ENCODE results near the gene MRPL9. TPM values are rescaled to one million over a fixed set of nuclear protein-coding genes. Genes with fewer than 3 reads are reported as not detected.
A peak's percentile ranks its signal among the peaks of the same experiment; 100 is the strongest.
"Not testable (repeated sequence)": the region's sequence is repeated elsewhere in the genome, so short reads cannot be mapped to it uniquely, and the experiment has no call there.

MRPL9 gene
- total RNA-seq, 1 donor from 2014 or later, result 51.2 TPM

DNA sequence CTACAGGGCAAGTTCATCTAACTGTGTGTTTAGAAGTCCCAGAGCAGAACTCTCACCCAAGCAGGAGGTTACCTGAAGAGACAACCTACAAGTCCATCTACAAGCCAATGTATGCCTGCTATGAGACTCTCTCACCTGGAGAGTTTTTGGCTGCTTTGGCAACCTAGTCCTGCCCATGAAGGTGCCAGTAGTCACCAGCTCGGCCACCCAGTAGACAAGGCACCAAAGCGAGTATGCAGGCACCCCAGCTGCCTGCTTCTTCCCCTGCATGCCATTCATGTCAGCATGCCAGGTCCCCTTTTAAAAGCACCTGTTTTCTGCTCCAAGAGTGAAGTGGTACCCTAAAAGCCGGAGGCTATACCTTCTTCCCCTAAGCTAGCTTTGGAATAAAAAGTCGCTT, 21.8 kb downstream of the MRPL9 start:
- ATAC-seq, result no peak
- no peak for DNase-seq (ENCODE audit: missing footprints)
- intact Hi-C loops (cut with DNase I), result no loop called here

- intact Hi-C loops (cut with DNase I), result loop anchor here (10.0 kb wide), 1 partner anchor 295 kb away; no protein-coding TSS in a partner anchor
- ATAC-seq (no peak), DNase-seq (ENCODE audit: missing footprints) (no peak)
Measured at GRCh38 chr1:151739590-151740355, 23.5 kb downstream of the MRPL9 start.

DNA sequence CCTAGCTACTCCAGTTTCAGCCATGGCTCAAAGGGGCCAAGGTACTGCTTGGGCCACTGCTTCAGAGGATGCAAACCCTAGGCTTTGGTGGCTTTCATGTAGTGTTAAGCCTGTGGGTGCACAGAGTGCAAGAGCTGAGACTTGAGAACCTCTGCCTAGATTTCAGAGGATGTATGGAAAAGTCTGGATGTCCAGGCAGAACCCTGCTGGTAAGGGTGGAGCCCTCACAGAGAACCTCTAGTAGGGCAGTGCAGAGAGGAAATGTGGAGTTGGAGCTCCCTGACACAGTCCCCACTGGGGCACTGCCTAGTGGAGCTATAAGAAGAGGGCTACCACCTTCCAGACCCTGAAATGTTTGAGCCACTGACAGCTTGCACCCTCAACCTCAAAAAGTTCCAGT, 25.8 kb downstream of the MRPL9 start:
- intact Hi-C loops (cut with DNase I), result loop anchor here (10.0 kb wide), 1 partner anchor 293 kb away; no protein-coding TSS in a partner anchor
- DNase-seq (ENCODE audit: missing footprints) (no peak), ATAC-seq (no peak)

DNA sequence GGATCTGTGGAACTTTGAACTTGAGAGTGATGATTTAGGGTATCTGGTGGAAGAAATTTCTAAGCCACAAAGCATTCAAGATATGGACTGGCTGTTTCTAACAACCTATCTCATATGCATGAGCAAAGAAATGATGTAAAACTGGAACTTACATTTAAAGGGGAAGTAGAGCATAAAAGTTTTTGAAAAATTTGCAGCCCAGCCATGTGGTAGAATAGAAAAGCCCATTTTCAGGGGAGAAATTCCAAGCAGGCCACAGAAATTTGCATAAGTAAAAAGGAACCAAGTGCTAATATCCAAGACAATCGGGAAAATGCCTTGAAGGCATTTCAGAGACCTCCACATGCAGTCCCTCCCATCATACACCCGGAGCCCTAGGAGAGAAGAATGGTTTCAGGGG, 26.3 kb downstream of the MRPL9 start:
- intact Hi-C loops (cut with DNase I), result loop anchor here (10.0 kb wide), 1 partner anchor 292 kb away; no protein-coding TSS in a partner anchor
- ATAC-seq (no peak), DNase-seq (ENCODE audit: missing footprints) (no peak)

GRCh38 chr1:151733995-151734394, 29.3 kb downstream of the MRPL9 start:
- ATAC-seq; DNase-seq (ENCODE audit: missing footprints): not testable (repeated sequence)
- intact Hi-C loops (cut with DNase I), result loop anchor here (2.0 to 10.0 kb wide), 4 partner anchors 41 to 289 kb away; no protein-coding TSS in a partner anchor

DNA sequence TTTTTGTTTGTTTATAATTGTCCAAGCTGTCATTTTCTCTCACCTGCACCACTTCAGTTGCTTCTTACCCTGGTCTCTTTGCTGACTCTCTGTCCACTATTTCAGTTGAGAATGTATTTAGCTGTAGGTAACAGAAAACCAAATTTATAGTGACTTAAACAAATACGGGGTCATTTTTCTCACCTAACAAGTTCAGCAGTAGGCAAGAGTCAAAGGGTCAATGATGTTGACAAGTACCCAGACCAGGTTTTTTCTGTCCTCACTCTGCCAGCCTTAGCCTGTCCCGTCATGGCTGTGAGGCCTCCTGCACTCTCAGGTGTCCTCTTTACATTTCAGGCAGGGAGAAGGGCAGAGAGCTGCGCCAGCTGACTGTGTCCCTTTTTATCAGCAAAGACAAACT, 30.2 kb downstream of the MRPL9 start:
- no peak for DNase-seq (ENCODE audit: missing footprints)
- intact Hi-C loops (cut with DNase I), result loop anchor here (10.0 kb wide), 1 partner anchor 288 kb away; no protein-coding TSS in a partner anchor
- ATAC-seq, result no peak

DNA sequence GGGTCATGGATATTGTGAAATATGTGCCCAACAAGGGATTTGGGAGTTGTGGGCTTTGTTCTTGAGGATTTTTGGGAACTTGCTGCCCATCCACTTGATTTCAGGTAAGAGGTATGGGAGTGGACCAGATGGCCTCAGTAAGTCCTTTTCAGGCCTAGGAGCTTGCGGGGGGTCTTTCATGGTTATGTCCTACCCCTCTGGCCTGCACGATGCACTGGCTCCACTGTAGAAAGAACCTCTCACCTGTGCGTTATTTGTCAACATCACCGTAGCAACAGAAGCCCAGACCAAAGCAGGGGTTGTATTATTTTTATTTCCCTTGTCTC, 33.4 kb downstream of the MRPL9 start:
- no peak for DNase-seq (ENCODE audit: missing footprints)
- ATAC-seq, result no peak
- intact Hi-C loops (cut with DNase I), result loop anchor here (10.0 kb wide), 1 partner anchor 285 kb away; no protein-coding TSS in a partner anchor

GRCh38 chr1:151729157-151729965, 33.9 kb downstream of the MRPL9 start:
- ATAC-seq (no peak), DNase-seq (ENCODE audit: missing footprints) (no peak)
- intact Hi-C loops (cut with DNase I), result no loop called here

DNA sequence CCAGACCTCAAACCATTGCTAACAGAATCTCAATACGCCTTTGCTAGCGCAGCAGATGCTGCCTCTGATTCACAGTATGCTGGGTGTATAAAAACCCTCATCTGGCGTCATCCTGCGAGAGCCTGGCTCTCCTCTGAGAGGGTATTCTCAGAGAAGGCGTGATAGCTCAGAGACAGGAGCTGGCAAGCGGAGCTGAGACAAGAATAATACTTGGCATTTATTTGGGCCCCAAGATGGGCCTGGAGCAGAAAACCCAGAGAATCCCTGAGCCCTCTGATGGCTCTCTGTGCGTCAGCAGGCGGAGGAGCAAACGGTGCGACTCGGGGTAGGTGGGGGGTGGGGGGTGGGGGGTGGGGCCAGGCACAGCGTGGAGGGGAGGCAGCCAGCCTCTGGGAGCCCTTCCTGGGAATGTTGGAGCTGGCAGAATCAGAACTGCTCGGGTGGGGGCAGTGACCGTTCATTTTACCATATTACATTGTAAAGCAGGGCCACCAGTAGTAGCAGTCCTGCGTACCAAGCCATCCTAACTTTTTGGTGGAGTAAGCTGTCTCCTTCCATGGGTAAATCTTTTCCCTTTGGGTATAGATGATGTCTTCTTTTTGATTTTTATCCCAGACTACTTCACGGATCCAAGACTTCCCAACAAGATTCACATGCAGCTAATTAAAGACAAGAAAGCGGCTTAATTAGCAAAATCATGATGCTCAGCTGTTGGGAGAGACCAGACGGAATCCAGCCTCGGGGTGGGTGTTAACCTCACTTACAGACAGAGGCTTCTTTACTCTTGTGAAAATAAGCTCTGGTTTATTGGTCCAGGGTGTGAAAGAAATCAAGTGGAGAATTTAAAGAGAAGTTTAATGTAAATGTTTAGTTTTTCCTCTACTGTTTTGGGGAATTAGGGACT, 34.9 kb downstream of the MRPL9 start:
- ATAC-seq (peak; percentile 78), DNase-seq (ENCODE audit: missing footprints) (no peak)
- intact Hi-C loops (cut with DNase I), result no loop called here

- intact Hi-C loops (cut with DNase I), result no loop called here
- ATAC-seq (no peak), DNase-seq (ENCODE audit: missing footprints) (no peak)
Measured at GRCh38 chr1:151723726-151724370, 39.4 kb downstream of the MRPL9 start.

GRCh38 chr1:151721788-151722510, 41.3 kb downstream of the MRPL9 start:
- intact Hi-C loops (cut with DNase I), result no loop called here
- ATAC-seq (no peak), DNase-seq (ENCODE audit: missing footprints) (no peak)

- intact Hi-C loops (cut with DNase I), result no loop called here
- DNase-seq (ENCODE audit: missing footprints), result no peak
- peak; percentile 78 for ATAC-seq
Measured at GRCh38 chr1:151720974-151721787, 42.1 kb downstream of the MRPL9 start, which contains the start of gene RIIAD1. TSS of gene RIIAD1 (plus strand) at chr1:151721522. CDS start at chr1:151721537, 15 bp downstream.

- intact Hi-C loops (cut with DNase I), result no loop called here
- ATAC-seq, result peak; percentile 53
- no peak for DNase-seq (ENCODE audit: missing footprints)
Measured at GRCh38 chr1:151720554-151720953, 42.7 kb downstream of the MRPL9 start.

DNA sequence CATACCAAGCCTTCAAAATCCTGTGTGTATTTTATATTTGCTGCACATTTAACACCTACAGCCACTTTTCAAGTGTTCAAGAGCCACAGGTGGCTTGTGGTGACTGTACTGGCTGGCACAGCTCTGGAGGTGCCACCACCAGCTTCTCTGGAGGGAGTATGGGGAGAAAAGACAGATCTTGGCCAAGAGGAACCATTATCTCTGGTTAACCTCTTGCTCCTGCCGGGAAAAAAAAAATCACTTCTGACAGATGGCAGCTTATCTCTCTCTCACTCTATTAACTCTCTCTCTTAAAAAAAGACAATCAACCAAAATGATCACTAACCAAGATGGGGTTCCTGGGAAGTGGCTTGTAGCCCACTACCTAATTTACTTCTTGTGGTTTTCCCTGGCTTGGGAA, 43.2 kb downstream of the MRPL9 start:
- DNase-seq (ENCODE audit: missing footprints), result no peak
- intact Hi-C loops (cut with DNase I), result no loop called here
- no peak for ATAC-seq

DNA sequence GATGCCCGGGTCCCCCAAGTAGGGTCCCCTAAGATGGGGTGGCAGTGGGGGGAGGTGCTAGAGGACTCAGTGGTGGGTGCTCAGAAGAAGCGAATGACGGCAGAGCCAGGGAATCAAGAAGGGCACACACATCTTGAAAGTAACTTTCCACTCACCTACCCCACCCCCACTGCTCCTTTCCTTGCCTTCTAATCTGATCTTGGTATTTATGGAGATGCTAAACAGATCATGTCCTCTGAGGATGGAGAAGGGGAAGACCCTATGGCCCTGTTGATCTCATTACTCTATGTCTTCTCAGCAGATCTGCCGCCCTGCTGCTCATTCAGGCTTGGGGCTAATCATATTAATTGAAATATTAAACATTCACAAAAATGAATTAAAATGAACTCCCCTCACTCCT, 44.6 kb downstream of the MRPL9 start:
- intact Hi-C loops (cut with DNase I), result no loop called here
- no peak for ATAC-seq
- no peak for DNase-seq (ENCODE audit: missing footprints)

- ATAC-seq (peak; percentile 65), DNase-seq (ENCODE audit: missing footprints) (no peak)
- intact Hi-C loops (cut with DNase I), result no loop called here
Measured at GRCh38 chr1:151718011-151718431, 45.3 kb downstream of the MRPL9 start.
